Measurements from ENCODE around the gene CBLN4. TPM values are rescaled to one million over a fixed set of nuclear protein-coding genes. Genes with fewer than 3 reads are reported as not detected.

CBLN4 gene
- total RNA-seq, result not detected

GRCh38 chr20:56005389-56005715 is at the start of gene CBLN4:
TSS of gene CBLN4 (minus strand) at chr20:56005519. CDS start at chr20:56004171, 1,348 bp downstream.
- no peak for ATAC-seq

- ATAC-seq, result no peak
Observed at GRCh38 chr20:56043227-56043626, 37.9 kb upstream of the CBLN4 start.

GRCh38 chr20:56032251-56032650 is 26.9 kb upstream of the CBLN4 start:
- ATAC-seq, result no peak

GRCh38 chr20:56018716-56019115 is 13.4 kb upstream of the CBLN4 start:
- ATAC-seq, result no peak

- no peak for ATAC-seq
Observed at GRCh38 chr20:56018194-56018593, 12.9 kb upstream of the CBLN4 start.

- ATAC-seq, result no peak
Observed at GRCh38 chr20:56017560-56017959, 12.2 kb upstream of the CBLN4 start.

GRCh38 chr20:56014998-56015397 is 9.7 kb upstream of the CBLN4 start:
- ATAC-seq, result no peak

- no peak for ATAC-seq
Observed at GRCh38 chr20:56014151-56014550, 8.8 kb upstream of the CBLN4 start.

GRCh38 chr20:56004611-56005388 is 519 bp downstream of the CBLN4 start:
- no peak for ATAC-seq

GRCh38 chr20:56004007-56004406 is 1.3 kb downstream of the CBLN4 start:
- no peak for ATAC-seq

GRCh38 chr20:56002908-56003800 is 2.2 kb downstream of the CBLN4 start:
- ATAC-seq, result no peak

GRCh38 chr20:56001890-56002289 is 3.4 kb downstream of the CBLN4 start:
- ATAC-seq, result no peak

GRCh38 chr20:56001106-56001785 is 4.1 kb downstream of the CBLN4 start:
- ATAC-seq, result no peak

GRCh38 chr20:55978550-55978949 is 26.8 kb downstream of the CBLN4 start:
- ATAC-seq, result no peak

- no peak for ATAC-seq
Observed at GRCh38 chr20:55977690-55978459, 27.4 kb downstream of the CBLN4 start.

GRCh38 chr20:55974491-55975202 is 30.7 kb downstream of the CBLN4 start:
- ATAC-seq, result no peak

- ATAC-seq, result no peak
Observed at GRCh38 chr20:55964790-55965189, 40.5 kb downstream of the CBLN4 start.

GRCh38 chr20:55961376-55962330 is 43.7 kb downstream of the CBLN4 start:
- ATAC-seq, result no peak

- ATAC-seq, result peak; percentile 32
Observed at GRCh38 chr20:55953201-55953600, 52.1 kb downstream of the CBLN4 start.

GRCh38 chr20:55947701-55948100 is 57.6 kb downstream of the CBLN4 start:
- ATAC-seq, result no peak

Measured in esophagus mucosa (tissue), 1 donor.